IMR-90 (cell line): ENCODE measurements around the gene TGFB2.

Source experiments
- BHLHE40 ChIP-seq: fragments of 150-350 bp; IDR thresholded peaks from 2 replicates; pipeline ENCODE4 v1.6.1; 2016; ENCODE audit warnings: mild to moderate bottlenecking, low read depth, low read length
- CEBPB ChIP-seq: IDR thresholded peaks from 2 replicates; pipeline ENCODE4 v1.6.1; 2012; ENCODE audit warnings: low read depth, low read length, improper control_type of control experiment
- CHD1 ChIP-seq: IDR thresholded peaks from 2 replicates; pipeline ENCODE4 v1.6.1; 2012; ENCODE audit warnings: low read depth, low read length, improper control_type of control experiment
- CTCF ChIP-seq: conservative IDR thresholded peaks from 2 replicates; pipeline ENCODE4 v1.5.1; 2012; ENCODE audit warnings: mild to moderate bottlenecking, low read depth, low read length, improper control_type of control experiment
- FOS ChIP-seq: fragments of 150-350 bp; IDR thresholded peaks from 2 replicates; pipeline ENCODE4 v1.6.1; 2016; ENCODE audit warnings: low read depth, low read length
- MXI1 ChIP-seq: IDR thresholded peaks from 2 replicates; pipeline ENCODE4 v1.6.1; 2012; ENCODE audit warnings: low read depth, mild to moderate bottlenecking, low read length, moderate library complexity, borderline replicate concordance
- POLR2A ChIP-seq: IDR thresholded peaks from 2 replicates; pipeline ENCODE4 v1.6.1; 2012; ENCODE audit warnings: mild to moderate bottlenecking, low read depth, low read length
- RCOR1 ChIP-seq: IDR thresholded peaks from 2 replicates; pipeline ENCODE4 v1.6.1; 2012; ENCODE audit warnings: mild to moderate bottlenecking, low read length, improper control_type of control experiment; ENCODE audit not compliant: insufficient replicate concordance
- SMC3 ChIP-seq: fragments of 150-350 bp; IDR thresholded peaks from 2 replicates; pipeline ENCODE4 v1.6.1; 2016; ENCODE audit warnings: low read depth, mild to moderate bottlenecking, antibody characterized with exemption, low read length, moderate library complexity
- USF2 ChIP-seq: fragments of 150-350 bp; IDR thresholded peaks from 2 replicates; pipeline ENCODE4 v1.6.1; 2017; ENCODE audit warnings: mild to moderate bottlenecking, antibody characterized with exemption, low read length, low read depth
- TF ChIP-seq, protein P1 (sequence below): fragments of 150-350 bp; IDR thresholded peaks from 2 replicates; pipeline ENCODE4 v1.6.1; 2016; ENCODE audit warnings: low read depth, mild to moderate bottlenecking, low read length, moderate library complexity, borderline replicate concordance

DNA sequence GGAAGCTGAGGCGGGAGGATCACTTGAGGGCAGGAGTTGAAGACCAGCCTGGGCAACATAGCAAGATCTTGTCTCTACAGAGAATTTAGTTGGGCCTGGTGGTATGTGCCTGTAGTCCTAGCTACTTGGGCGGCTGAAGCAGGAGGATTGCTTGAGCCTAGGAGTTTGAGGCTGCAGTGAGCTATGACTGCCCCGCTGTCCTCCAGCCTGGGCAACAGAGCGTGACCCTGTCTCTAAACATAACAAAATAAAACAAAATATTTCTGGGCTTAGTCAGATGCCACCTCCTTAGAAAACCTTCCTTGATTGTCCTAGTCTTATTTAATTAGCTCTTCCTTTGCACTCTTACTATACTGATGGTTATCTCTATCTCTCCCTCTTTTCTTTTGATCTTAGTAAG, 8.5 kb downstream of the TGFB2 start:
- TF ChIP-seq CTCF (no peak), POLR2A (no peak), BHLHE40 (no peak), SMC3 (no peak), CEBPB (no peak), MXI1 (no peak), FOS (no peak), USF2 (no peak), CHD1 (no peak), RCOR1 (no peak)
- TF ChIP-seq, protein P1, sequence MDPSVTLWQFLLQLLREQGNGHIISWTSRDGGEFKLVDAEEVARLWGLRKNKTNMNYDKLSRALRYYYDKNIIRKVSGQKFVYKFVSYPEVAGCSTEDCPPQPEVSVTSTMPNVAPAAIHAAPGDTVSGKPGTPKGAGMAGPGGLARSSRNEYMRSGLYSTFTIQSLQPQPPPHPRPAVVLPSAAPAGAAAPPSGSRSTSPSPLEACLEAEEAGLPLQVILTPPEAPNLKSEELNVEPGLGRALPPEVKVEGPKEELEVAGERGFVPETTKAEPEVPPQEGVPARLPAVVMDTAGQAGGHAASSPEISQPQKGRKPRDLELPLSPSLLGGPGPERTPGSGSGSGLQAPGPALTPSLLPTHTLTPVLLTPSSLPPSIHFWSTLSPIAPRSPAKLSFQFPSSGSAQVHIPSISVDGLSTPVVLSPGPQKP, result no peak
